HepG2 (cell line): ENCODE data around the gene DUSP9. TPM values are rescaled to one million over a fixed set of nuclear protein-coding genes. Genes with fewer than 3 reads are reported as not detected.

Experiments
- ATAC-seq: fragments of 200-7000 bp; cut with Tn5 transposase; 3 replicates; pipeline ENCODE4 v1.9.1; 2020; ENCODE audit warnings: mild to moderate bottlenecking, moderate library complexity
- BruUV-seq: library from RNA; stranded (reverse); fragments of 400-500 nt; replicated peaks from 2 replicates; lab custom pipeline; 2021; lab: Mats Ljungman, UMichigan
- CTCF ChIA-PET: fragments of 300-600 bp; formaldehyde crosslinking; extraction: SDS; loops from one replicate; lab custom pipeline; 2021; ENCODE audit warnings: low total read pairs, inconsistent platforms, low intra/inter-chr PET ratio; lab: Yijun Ruan, JAX
- POLR2A ChIA-PET: fragments of 350-600 bp; sonication (Branson Sonifier 250); formaldehyde crosslinking; loops from one replicate; lab custom pipeline; 2020; ENCODE audit warnings: antibody characterized with exemption, inconsistent platforms; lab: Yijun Ruan, JAX
- DNase-seq: peaks from one replicate; pipeline ENCODE4 v3.0.0-alpha.2; 2015; ENCODE audit warnings: low spot score
- FAIRE-seq: peaks from 3 replicates; lab custom pipeline; 2011; peaks lifted over from hg19 to GRCh38; lab: Jason Lieb, UNC
- H2AFZ ChIP-seq: one replicate; pipeline ENCODE4 v1.6.1; 2011; ENCODE audit warnings: low read length, inconsistent platforms
- H3K27ac ChIP-seq: fragments of 300-600 bp; 3 replicates; pipeline ENCODE4 v1.8.0; 2011; ENCODE audit warnings: mixed run types, mild to moderate bottlenecking, mixed read lengths, low read length, inconsistent platforms; ENCODE audit not compliant: insufficient read depth; ENCODE audit errors: extremely low read length
- H3K27me3 ChIP-seq, 2 experiments: fragments of 200-600 bp in 1 of 2; 2 replicates in 1 of 2; 3 replicates in 1 of 2; pipeline versions ENCODE4 v1.6.0 to v1.8.0; 2011; ENCODE audit warnings: low read length in 2 of 2, mild to moderate bottlenecking in 2 of 2, moderate library complexity in 2 of 2, inconsistent platforms in 1 of 2; ENCODE audit not compliant: insufficient read depth in 2 of 2, control insufficient read depth in 1 of 2
- H3K36me3 ChIP-seq, 2 experiments: fragments of 200-600 bp in 1 of 2; replicated peaks in 1 of 2; 2 replicates in 1 of 2; 3 replicates in 1 of 2; pipeline versions ENCODE4 v1.5.1 to v1.8.0; 2011; ENCODE audit warnings: low read length in 2 of 2, inconsistent platforms in 1 of 2; ENCODE audit not compliant: insufficient read depth in 2 of 2, control insufficient read depth in 1 of 2
- H3K4me1 ChIP-seq: 2 replicates; pipeline ENCODE4 v1.5.1; 2012; ENCODE audit warnings: low read length, inconsistent platforms; ENCODE audit not compliant: insufficient read depth
- H3K4me2 ChIP-seq: 2 replicates; pipeline ENCODE4 v1.6.0; 2011; ENCODE audit warnings: low read depth, low read length, inconsistent platforms
- H3K4me3 ChIP-seq, 3 experiments: fragments of 200-600 bp in 1 of 3; sonication (generic), shearing (Covaris generic) in 1 of 3; replicated peaks in 1 of 3; 2 replicates each; pipeline ENCODE4 v1.5.1; 2011 to 2016; ENCODE audit warnings: low read length in 3 of 3, inconsistent platforms in 2 of 3, low read depth in 2 of 3, mild to moderate bottlenecking in 2 of 3, control low read depth in 1 of 3, mixed read lengths in 1 of 3; ENCODE audit not compliant: insufficient read depth in 1 of 3
- H3K79me2 ChIP-seq: one replicate; pipeline ENCODE4 v1.6.1; 2011; ENCODE audit warnings: low read length, inconsistent platforms; ENCODE audit not compliant: insufficient read depth
- H3K9ac ChIP-seq: 2 replicates; pipeline ENCODE4 v1.6.0; 2011; ENCODE audit warnings: mild to moderate bottlenecking, low read depth, low read length, inconsistent platforms; ENCODE audit not compliant: insufficient read depth
- H3K9me3 ChIP-seq: 2 replicates; pipeline ENCODE4 v1.5.1; 2012; ENCODE audit warnings: mild to moderate bottlenecking, low read length
- H4K20me1 ChIP-seq: 2 replicates; pipeline ENCODE4 v1.6.0; 2011; ENCODE audit warnings: inconsistent platforms, mild to moderate bottlenecking, low read length, moderate library complexity; ENCODE audit not compliant: insufficient read depth
- ARID5B ChIP-seq: IDR thresholded peaks from 2 replicates; pipeline ENCODE4 v1.4.0; 2020; ENCODE audit warnings: mild to moderate bottlenecking, missing genetic modification reagents
- HNRNPL ChIP-seq: fragments of 200-400 bp; formaldehyde crosslinking; IDR thresholded peaks from 2 replicates; pipeline ENCODE4 v1.6.1; 2017; ENCODE audit warnings: mild to moderate bottlenecking, low read depth, low read length
- SAP130 ChIP-seq: IDR thresholded peaks from 2 replicates; pipeline ENCODE4 v1.6.1; 2016; ENCODE audit warnings: low read depth
- TAF1 ChIP-seq: sonication (generic); formaldehyde crosslinking; IDR thresholded peaks from 2 replicates; pipeline ENCODE4 v1.4.0; 2020; ENCODE audit warnings: missing genetic modification reagents
- TMF1 ChIP-seq: sonication (generic); formaldehyde crosslinking; IDR thresholded peaks from 2 replicates; pipeline ENCODE4 v1.8.1; 2022; ENCODE audit warnings: low read depth, missing genetic modification reagents
- ZC3H4 ChIP-seq: sonication (generic); formaldehyde crosslinking; IDR thresholded peaks from 2 replicates; pipeline ENCODE4 v1.4.0; 2020; ENCODE audit warnings: missing genetic modification reagents, borderline replicate concordance
- ZFP91 ChIP-seq: sonication (generic); formaldehyde crosslinking; IDR thresholded peaks from 2 replicates; pipeline ENCODE4 v1.9.0; 2022; ENCODE audit warnings: missing genetic modification reagents, mild to moderate bottlenecking, borderline replicate concordance
- ZMYM3 ChIP-seq: sonication (generic); formaldehyde crosslinking; IDR thresholded peaks from 2 replicates; pipeline ENCODE4 v1.5.1; 2020; ENCODE audit warnings: mild to moderate bottlenecking, missing genetic modification reagents
- ZNF296 ChIP-seq: sonication (generic); formaldehyde crosslinking; conservative IDR thresholded peaks from 2 replicates; pipeline ENCODE4 v1.5.0; 2020; ENCODE audit warnings: mild to moderate bottlenecking, missing genetic modification reagents
- ZNF335 ChIP-seq: sonication (generic); formaldehyde crosslinking; IDR thresholded peaks from 2 replicates; pipeline ENCODE4 v1.4.0; 2020; ENCODE audit warnings: missing genetic modification reagents
- ZNF432 ChIP-seq: sonication (generic); formaldehyde crosslinking; IDR thresholded peaks from 2 replicates; pipeline ENCODE4 v1.5.0; 2020; ENCODE audit warnings: missing genetic modification reagents, mild to moderate bottlenecking, borderline replicate concordance
- ZNF513 ChIP-seq: sonication (generic); formaldehyde crosslinking; conservative IDR thresholded peaks from 2 replicates; pipeline ENCODE4 v1.5.0; 2020; ENCODE audit warnings: missing genetic modification reagents
- WGBS: methylation state at CpG from one replicate; pipeline ENCODE4 v1.1.6; 2017; ENCODE audit warnings: low lambda C conversion rate; 5-methylcytosine and 5-hydroxymethylcytosine counted together
- in situ Hi-C: cut with HindIII; loops from 2 replicates; pipeline ENCODE4 v1.10.0; 2017; ENCODE audit warnings: low pct_unique_long_range_greater_than_20kb; ENCODE audit not compliant: extremely low pct_ligation_motif_present
- intact Hi-C: fragments of 100-400 bp; cut with micrococcal nuclease; formaldehyde crosslinking; loops from one replicate; pipeline ENCODE4 v1.10.0; 2022; ENCODE audit not compliant: unreplicated experiment
- polyA plus RNA-seq, 8 experiments: library from polyadenylated mRNA; depleted of rRNA in 3 of 8; stranded (reverse) in 7 of 8; unstranded in 1 of 8; fragments of >200 nt; fragmentation: Illumina TruSeq in 4 of 8; extraction: Trizol in 4 of 8; gene quantifications; 2 replicates each; pipeline versions ENCODE4 v1.2.1 to v1.2.3, GENCODE V29; 2011 to 2016; ENCODE audit warnings: low read depth in 4 of 8, missing spikeins in 1 of 8, mixed read lengths in 1 of 8; ENCODE audit not compliant: insufficient read depth in 1 of 8
- total RNA-seq, 5 experiments: library from RNA; depleted of rRNA; stranded (reverse); fragments of >200 nt; fragmentation: Illumina TruSeq; extraction: Trizol; gene quantifications; 2 replicates each; pipeline ENCODE4 v1.2.3, GENCODE V29; 2016; ENCODE audit warnings: low read depth in 1 of 5

DUSP9 gene
- total and polyA plus RNA-seq, 2 of the 13 experiments (the other 11 are each of a cell fraction or from before 2014, with no cell fraction given): 235 to 435 TPM

- H3K4me3 ChIP-seq: peak overlapping the region in 2 of 3 experiments; percentile 8 to 58; a peak in 2 of 6 replicates
- no peak overlapping the region for H2AFZ ChIP-seq
- intact Hi-C loops: loop anchor here (1.0 to 2.0 kb wide), 3 partner anchors 12 to 52 kb away; no protein-coding TSS in a partner anchor
- peak overlapping the region; percentile 74 for H3K4me2 ChIP-seq
- 0 out of 2 replicates have a peak overlapping the region, but pooled peaks have one; percentile 46 for H3K9ac ChIP-seq
- in situ Hi-C loops: loop anchor here (5.0 kb wide), 1 partner anchor 36 kb away; the partner anchor contains the start of gene DUSP9
- H3K9me3 ChIP-seq: no peaks in the 10 kb centered on the region
- no peaks in the 10 kb centered on the region for H3K36me3 ChIP-seq
- WGBS: no CpG with 5 or more reads among the region's 9 CpGs
- BruUV-seq: no TSS peak
- peaks cover 18% of the 10 kb centered on the region for H3K4me1 ChIP-seq
- no peaks in the 10 kb centered on the region for H3K79me2 ChIP-seq
- H4K20me1 ChIP-seq: no peaks in the 10 kb centered on the region
- peak; percentile 60 for ATAC-seq
- FAIRE-seq: no peak
- DNase-seq: no peak
- ChIA-PET POLR2A (interaction anchor here (1.0 to 9.1 kb wide), 5 partner anchors 12 to 38 kb away, joined by 5 to 144 read pairs (median 13); partner anchors contain the start of genes CCNQ and DUSP9), CTCF (interaction anchor here (1.1 to 2.7 kb wide), 5 partner anchors 26 to 51 kb away, joined by 3 to 21 read pairs (median 12); no protein-coding TSS in a partner anchor)
- peak overlapping the region; percentile 72 for H3K27ac ChIP-seq
- H3K27me3 ChIP-seq: no peaks in the 10 kb centered on the region
- TF ChIP-seq ZFP91 (CRISPR knock-in tag) (0 out of 2 replicates have a peak, but pooled peaks have one; percentile 28), TMF1 (no peak), ZMYM3 (CRISPR knock-in tag) (no peak), ZC3H4 (CRISPR knock-in tag) (no peak), ZNF513 (CRISPR knock-in tag) (no peak), ARID5B (CRISPR knock-in tag) (no peak), HNRNPL (0 out of 2 replicates have a peak, but pooled peaks have one; percentile 9), TAF1 (CRISPR knock-in tag) (peak; percentile 27; the same call in 1 of the 2 replicates), ZNF296 (CRISPR knock-in tag) (no peak), ZNF432 (CRISPR knock-in tag) (no peak), SAP130 (CRISPR knock-in tag) (peak; percentile 5; the same call in 1 of the 2 replicates), ZNF335 (CRISPR knock-in tag) (no peak)
These were observed 36.2 kb upstream of the DUSP9 start for GRCh38 chrX:153610836-153611213.
